Gastroesophageal sphincter (tissue), 3 donors: ENCODE data around the gene SNF8.

Source experiments
- EP300 ChIP-seq: sonication (generic); formaldehyde crosslinking; IDR thresholded peaks from one replicate; pipeline ENCODE4 v1.6.1; 2017; ENCODE audit warnings: antibody characterized with exemption, mild to moderate bottlenecking
- POLR2A ChIP-seq, 2 donors: fragments of 450-650 bp; IDR thresholded peaks; one replicate each; pipeline ENCODE4 v1.6.1; 2017; ENCODE audit warnings: antibody characterized with exemption in 2 of 2, mild to moderate bottlenecking in 2 of 2, moderate library complexity in 1 of 2
- TF ChIP-seq, protein P1 (sequence below), 4 experiments: fragments of 200-600 bp in 2 of 4; fragments of 450-650 bp in 2 of 4; sonication (generic) in 1 of 4; IDR thresholded peaks; one replicate each; pipeline ENCODE4 v1.5.1; 2017 to 2019; ENCODE audit warnings: antibody characterized with exemption in 4 of 4, mild to moderate bottlenecking in 2 of 4, moderate library complexity in 2 of 4

DNA sequence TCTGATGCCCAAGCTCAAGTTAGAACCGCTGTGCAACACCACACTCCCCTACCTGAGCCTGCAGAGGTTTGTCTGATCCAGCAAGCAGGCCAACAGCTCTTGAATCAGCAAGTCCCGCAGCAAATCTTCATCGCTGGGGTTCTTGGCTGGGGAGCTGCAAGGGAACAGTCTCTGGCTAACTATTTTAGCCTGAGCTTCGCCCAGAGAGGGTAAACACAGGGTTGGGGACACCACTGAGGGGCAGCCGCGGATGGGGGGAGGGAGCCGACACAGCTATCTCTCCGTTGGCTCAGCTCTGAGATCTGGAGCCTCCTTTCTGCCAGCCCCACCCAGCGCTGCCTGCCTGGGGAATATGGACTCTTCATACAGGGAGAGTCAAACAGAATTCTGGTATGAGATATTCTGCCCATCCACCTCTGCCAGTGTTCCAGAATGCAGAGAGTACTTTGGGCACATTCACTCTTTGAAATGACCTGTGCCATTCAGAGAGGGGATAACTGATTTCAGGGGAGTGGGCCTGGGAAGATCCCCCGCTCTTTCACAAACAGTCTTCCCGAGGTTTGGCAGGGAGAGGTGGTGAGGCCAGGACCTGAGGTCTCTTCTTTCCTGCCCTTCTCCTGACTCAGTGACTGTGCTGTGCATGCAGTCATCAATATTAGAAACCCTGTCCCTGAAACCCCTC, 16.3 kb upstream of the SNF8 start:
- TF ChIP-seq, protein P1, sequence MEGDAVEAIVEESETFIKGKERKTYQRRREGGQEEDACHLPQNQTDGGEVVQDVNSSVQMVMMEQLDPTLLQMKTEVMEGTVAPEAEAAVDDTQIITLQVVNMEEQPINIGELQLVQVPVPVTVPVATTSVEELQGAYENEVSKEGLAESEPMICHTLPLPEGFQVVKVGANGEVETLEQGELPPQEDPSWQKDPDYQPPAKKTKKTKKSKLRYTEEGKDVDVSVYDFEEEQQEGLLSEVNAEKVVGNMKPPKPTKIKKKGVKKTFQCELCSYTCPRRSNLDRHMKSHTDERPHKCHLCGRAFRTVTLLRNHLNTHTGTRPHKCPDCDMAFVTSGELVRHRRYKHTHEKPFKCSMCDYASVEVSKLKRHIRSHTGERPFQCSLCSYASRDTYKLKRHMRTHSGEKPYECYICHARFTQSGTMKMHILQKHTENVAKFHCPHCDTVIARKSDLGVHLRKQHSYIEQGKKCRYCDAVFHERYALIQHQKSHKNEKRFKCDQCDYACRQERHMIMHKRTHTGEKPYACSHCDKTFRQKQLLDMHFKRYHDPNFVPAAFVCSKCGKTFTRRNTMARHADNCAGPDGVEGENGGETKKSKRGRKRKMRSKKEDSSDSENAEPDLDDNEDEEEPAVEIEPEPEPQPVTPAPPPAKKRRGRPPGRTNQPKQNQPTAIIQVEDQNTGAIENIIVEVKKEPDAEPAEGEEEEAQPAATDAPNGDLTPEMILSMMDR (IDR thresholded peaks at IDR 0.05), result no peak
- no peak for TF ChIP-seq POLR2A (IDR thresholded peaks at IDR 0.05)
- no peak for TF ChIP-seq EP300
